ENCODE results near the gene SOAT2. TPM values are rescaled to one million over a fixed set of nuclear protein-coding genes. Genes with fewer than 3 reads are reported as not detected.

The SOAT2 gene
- total and polyA plus RNA-seq, 2 of the 4 experiments (the other 2 are of a cell fraction) = 0.18 to 0.39 TPM

DNA sequence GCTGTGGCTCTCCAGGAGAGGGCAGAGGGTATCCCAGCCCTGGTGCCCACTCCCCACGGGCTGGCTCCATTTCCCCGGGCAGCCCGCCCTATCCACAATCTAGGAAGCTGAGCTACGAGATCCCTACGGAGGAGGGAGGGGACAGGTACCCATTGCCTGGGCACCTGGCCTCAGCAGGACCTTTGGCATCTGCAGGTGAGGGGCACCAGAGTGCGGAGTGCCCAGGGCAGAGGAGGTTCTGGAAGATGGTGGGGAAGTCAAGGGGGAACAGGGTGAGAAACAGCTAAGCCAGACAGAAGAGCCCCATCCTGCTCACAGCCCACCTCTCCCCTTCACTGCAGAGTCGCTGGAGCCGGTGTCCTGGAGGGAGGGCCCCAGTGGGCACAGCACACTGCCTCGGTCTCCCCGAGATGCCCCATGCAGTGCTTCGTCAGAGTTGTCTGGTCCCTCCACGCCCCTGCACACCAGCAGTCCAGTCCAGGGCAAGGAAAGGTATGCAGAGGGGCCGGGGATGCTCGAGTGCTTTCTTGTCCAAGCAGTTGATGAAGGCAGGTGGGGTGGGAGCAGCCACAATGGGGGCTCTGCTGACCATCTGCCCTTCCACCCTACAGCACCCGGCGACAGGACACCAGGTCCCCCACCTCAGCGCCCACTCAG is 43.1 kb upstream of the SOAT2 start:
- no peak overlapping the region for H2BK5ac ChIP-seq (ENCODE audit: low read depth, low read length, poor library complexity, severe bottlenecking)
- no peak overlapping the region for H4K5ac ChIP-seq (ENCODE audit: low read depth, low read length)
- in situ Hi-C loops (cut with MboI; ENCODE audit: low sequenced_read_pairs) = no loop called here
- H4K8ac ChIP-seq (ENCODE audit: low read depth in 2 of 2, low read length in 2 of 2) = no peak overlapping the region
- no peak overlapping the region for H3K4ac ChIP-seq (ENCODE audit: low read depth, low read length)
- no peak overlapping the region for H3K18ac ChIP-seq (ENCODE audit: low read depth, low read length)
- H2BK15ac ChIP-seq (ENCODE audit: low read depth, low read length) = no peak overlapping the region
- H3K14ac ChIP-seq (replicated peaks; ENCODE audit: low read depth, low read length) = no peak overlapping the region
- peak overlapping the region; percentile 68 for H2AK9ac ChIP-seq (replicated peaks; ENCODE audit: low read depth, low read length, poor library complexity)
- peaks cover 85% of the 10 kb centered on the region for H3K36me3 ChIP-seq (ENCODE audit: control insufficient read depth, insufficient read depth, low read length)
- no peak overlapping the region for H2AFZ ChIP-seq (replicated peaks; ENCODE audit: low read length, poor library complexity)
- peaks cover 0 to 33% of the 10 kb centered on the region in 2 experiments; a peak in 2 of 4 replicates for H3K79me1 ChIP-seq (ENCODE audit: low read depth in 1 of 2, low read length in 2 of 2)
- H3K4me2 ChIP-seq (ENCODE audit: low read depth, low read length) = no peak overlapping the region
- CTCF ChIA-PET = no interaction called here
- no peak overlapping the region for H3K23ac ChIP-seq (ENCODE audit: low read depth, low read length)
- WGBS, 2 experiments (ENCODE audit: extremely low coverage in 2 of 2, insufficient read length in 1 of 2) = 96% methylated on average over 4 of the region's 17 CpGs; no CpG with 5 or more reads in 1 of the 2 experiments
- H3K56ac ChIP-seq (ENCODE audit: extremely low read depth, insufficient read depth, low read length) = no peak overlapping the region
- no peak for DNase-seq
- dilution Hi-C loops (cut with HindIII; ENCODE audit: low sequenced_read_pairs, unreplicated experiment) = no loop called here
- no peaks in the 10 kb centered on the region for H3K27me3 ChIP-seq (ENCODE audit: control insufficient read depth, insufficient read depth, low read length)
- peaks cover 12% of the 10 kb centered on the region; the same call in 1 of the 2 replicates for H3K4me1 ChIP-seq (ENCODE audit: control insufficient read depth, insufficient read depth, low read length)
- H4K91ac ChIP-seq (ENCODE audit: insufficient read depth, low read depth, low read length) = no peak overlapping the region
- H3K9me3 ChIP-seq (ENCODE audit: control insufficient read depth, insufficient read depth, low read length) = no peaks in the 10 kb centered on the region
- intact Hi-C loops (cut with micrococcal nuclease) = no loop called here
- H3K4me3 ChIP-seq (ENCODE audit: insufficient read depth, low read depth, low read length) = no peak overlapping the region
- peaks cover 9% of the 10 kb centered on the region for H4K20me1 ChIP-seq (ENCODE audit: insufficient read depth, low read length)
- no peak overlapping the region for H3K9ac ChIP-seq (ENCODE audit: low read depth, low read length)
- 0 out of 2 replicates have a peak, but pooled peaks cover 4% of the 10 kb centered on the region for H3K9me1 ChIP-seq (ENCODE audit: insufficient read depth, low read length)
- BruUV-seq (replicated peaks) = no TSS peak
- POLR2A ChIA-PET (ENCODE audit: unreplicated experiment) = no interaction called here
- no peak overlapping the region for H2AK5ac ChIP-seq (ENCODE audit: low read depth, low read length)
- no peak overlapping the region for H3K27ac ChIP-seq (ENCODE audit: insufficient read depth, low read length)
- ATAC-seq (ENCODE audit: low read depth) = no peak
- H2BK120ac ChIP-seq (ENCODE audit: low read depth, low read length) = no peak overlapping the region
- TF ChIP-seq MAFK (IDR thresholded peaks at IDR 0.05; ENCODE audit: low read depth, low read length) (no peak), POLR2A (IDR thresholded peaks at IDR 0.05; ENCODE audit: low read depth, low read length) (no peak), USF2 (IDR thresholded peaks at IDR 0.05; ENCODE audit: low read depth, low read length) (no peak), NFE2L2 (IDR thresholded peaks at IDR 0.05; ENCODE audit: low read depth, low read length) (no peak), CEBPB (IDR thresholded peaks at IDR 0.05; ENCODE audit: low read depth, low read length) (no peak), SMC3 (IDR thresholded peaks at IDR 0.05; ENCODE audit: low read depth, low read length) (no peak), BHLHE40 (IDR thresholded peaks at IDR 0.05; ENCODE audit: low read depth, low read length) (no peak), RCOR1 (IDR thresholded peaks at IDR 0.05; ENCODE audit: insufficient replicate concordance, low read length) (no peak), RFX5 (IDR thresholded peaks at IDR 0.05; ENCODE audit: low read depth, low read length) (no peak), RAD21 (IDR thresholded peaks at IDR 0.05; ENCODE audit: low read length) (no peak)
- TF ChIP-seq, protein P1, sequence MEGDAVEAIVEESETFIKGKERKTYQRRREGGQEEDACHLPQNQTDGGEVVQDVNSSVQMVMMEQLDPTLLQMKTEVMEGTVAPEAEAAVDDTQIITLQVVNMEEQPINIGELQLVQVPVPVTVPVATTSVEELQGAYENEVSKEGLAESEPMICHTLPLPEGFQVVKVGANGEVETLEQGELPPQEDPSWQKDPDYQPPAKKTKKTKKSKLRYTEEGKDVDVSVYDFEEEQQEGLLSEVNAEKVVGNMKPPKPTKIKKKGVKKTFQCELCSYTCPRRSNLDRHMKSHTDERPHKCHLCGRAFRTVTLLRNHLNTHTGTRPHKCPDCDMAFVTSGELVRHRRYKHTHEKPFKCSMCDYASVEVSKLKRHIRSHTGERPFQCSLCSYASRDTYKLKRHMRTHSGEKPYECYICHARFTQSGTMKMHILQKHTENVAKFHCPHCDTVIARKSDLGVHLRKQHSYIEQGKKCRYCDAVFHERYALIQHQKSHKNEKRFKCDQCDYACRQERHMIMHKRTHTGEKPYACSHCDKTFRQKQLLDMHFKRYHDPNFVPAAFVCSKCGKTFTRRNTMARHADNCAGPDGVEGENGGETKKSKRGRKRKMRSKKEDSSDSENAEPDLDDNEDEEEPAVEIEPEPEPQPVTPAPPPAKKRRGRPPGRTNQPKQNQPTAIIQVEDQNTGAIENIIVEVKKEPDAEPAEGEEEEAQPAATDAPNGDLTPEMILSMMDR (conservative IDR thresholded peaks at IDR 0.05; ENCODE audit: low read depth, low read length) = no peak
- TF ChIP-seq, protein P2, sequence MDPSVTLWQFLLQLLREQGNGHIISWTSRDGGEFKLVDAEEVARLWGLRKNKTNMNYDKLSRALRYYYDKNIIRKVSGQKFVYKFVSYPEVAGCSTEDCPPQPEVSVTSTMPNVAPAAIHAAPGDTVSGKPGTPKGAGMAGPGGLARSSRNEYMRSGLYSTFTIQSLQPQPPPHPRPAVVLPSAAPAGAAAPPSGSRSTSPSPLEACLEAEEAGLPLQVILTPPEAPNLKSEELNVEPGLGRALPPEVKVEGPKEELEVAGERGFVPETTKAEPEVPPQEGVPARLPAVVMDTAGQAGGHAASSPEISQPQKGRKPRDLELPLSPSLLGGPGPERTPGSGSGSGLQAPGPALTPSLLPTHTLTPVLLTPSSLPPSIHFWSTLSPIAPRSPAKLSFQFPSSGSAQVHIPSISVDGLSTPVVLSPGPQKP (IDR thresholded peaks at IDR 0.05; ENCODE audit: borderline replicate concordance, low read depth, low read length) = no peak
- H2BK20ac ChIP-seq (ENCODE audit: low read depth, low read length) = no peak overlapping the region
